Activated naive CD4-positive, alpha-beta T cell (primary cell): Measurements from ENCODE around the gene MCM3.

Experiments used
- DNase-seq, 4 experiments: peaks; one replicate each; lab custom pipeline; 2025; lab: John Stamatoyannopoulos, UW

Gene MCM3

GRCh38 chr6:52284460-52285176, at the start of gene MCM3:
TSS of gene MCM3 (minus strand) at chr6:52284742. CDS start at chr6:52284674, 68 bp downstream.
- DNase-seq: peak; percentile 77 to 87 (median 86)

GRCh38 chr6:52333840-52334200, 49.3 kb upstream of the MCM3 start:
- DNase-seq: no peak

- no peak for DNase-seq
Observed at GRCh38 chr6:52331793-52332457, 47.4 kb upstream of the MCM3 start.

GRCh38 chr6:52330470-52330869, 45.9 kb upstream of the MCM3 start:
- DNase-seq: no peak

GRCh38 chr6:52328729-52329128, 44.2 kb upstream of the MCM3 start:
- no peak for DNase-seq

GRCh38 chr6:52328303-52328662, 43.7 kb upstream of the MCM3 start:
- DNase-seq: no peak

- no peak for DNase-seq
Observed at GRCh38 chr6:52326540-52327364, 42.2 kb upstream of the MCM3 start.

GRCh38 chr6:52325695-52326471, 41.3 kb upstream of the MCM3 start:
- DNase-seq: no peak

- DNase-seq: no peak
Observed at GRCh38 chr6:52324189-52324588, 39.6 kb upstream of the MCM3 start.

- DNase-seq: no peak
Observed at GRCh38 chr6:52317841-52318581, 33.5 kb upstream of the MCM3 start.

GRCh38 chr6:52317211-52317610, 32.7 kb upstream of the MCM3 start:
- no peak for DNase-seq

- DNase-seq: no peak
Observed at GRCh38 chr6:52314752-52315151, 30.2 kb upstream of the MCM3 start.

GRCh38 chr6:52312461-52312860, 27.9 kb upstream of the MCM3 start:
- DNase-seq: no peak

GRCh38 chr6:52310932-52311331, 26.4 kb upstream of the MCM3 start:
- no peak for DNase-seq

GRCh38 chr6:52307900-52308372, 23.4 kb upstream of the MCM3 start:
- DNase-seq: no peak

GRCh38 chr6:52306972-52307870, 22.7 kb upstream of the MCM3 start:
- no peak for DNase-seq

- no peak for DNase-seq
Observed at GRCh38 chr6:52305948-52306767, 21.6 kb upstream of the MCM3 start.

GRCh38 chr6:52305411-52305810, 20.9 kb upstream of the MCM3 start:
- no peak for DNase-seq

- no peak for DNase-seq
Observed at GRCh38 chr6:52304983-52305390, 20.4 kb upstream of the MCM3 start.
